Cardiac muscle cell (in vitro differentiated cells and primary cell): ENCODE results near the gene LY9. TPM values are rescaled to one million over a fixed set of nuclear protein-coding genes. Genes with fewer than 3 reads are reported as not detected.

Experiments
- DNase-seq, 2 donors: peaks; one replicate each; pipeline versions ENCODE4 v3.0.0 to v3.0.0-alpha.2; 2010 to 2017; ENCODE audit warnings: low read depth in 1 of 2, low spot score in 1 of 2
- H3K27ac ChIP-seq: fragments of 200-600 bp; sonication (generic); 2 replicates; pipeline ENCODE4 v1.5.1; 2016
- H3K27me3 ChIP-seq: fragments of 200-600 bp; sonication (generic); 2 replicates; pipeline ENCODE4 v1.6.0; 2016; ENCODE audit warnings: control low read depth
- H3K36me3 ChIP-seq: fragments of 200-600 bp; sonication (generic); 2 replicates; pipeline ENCODE4 v1.5.1; 2016; ENCODE audit warnings: control low read depth
- H3K4me1 ChIP-seq: fragments of 200-600 bp; sonication (generic); 2 replicates; pipeline ENCODE4 v1.8.1; 2017; ENCODE audit warnings: low read depth, mild to moderate bottlenecking, mixed run types
- H3K4me3 ChIP-seq: fragments of 200-600 bp; sonication (generic); 2 replicates; pipeline ENCODE4 v1.5.1; 2016; ENCODE audit warnings: mild to moderate bottlenecking
- H3K9me3 ChIP-seq: fragments of 200-600 bp; sonication (generic); 2 replicates; pipeline ENCODE4 v1.5.1; 2017; ENCODE audit warnings: low read depth, mild to moderate bottlenecking, control low read depth
- CTCF ChIP-seq: IDR thresholded peaks from 2 replicates; pipeline ENCODE4 v1.5.1; 2012; ENCODE audit warnings: low read depth, mild to moderate bottlenecking, low read length
- polyA plus RNA-seq: library from polyadenylated mRNA; unstranded; fragments of >200 nt; fragmentation: Nextera tagmentation; extraction: Ambion mirVana; gene quantifications from 2 replicates; pipeline ENCODE4 v1.2.1, GENCODE V29; 2016
- total RNA-seq: library from RNA; depleted of rRNA; stranded (reverse); fragments of >200 nt; gene quantifications from 2 replicates; pipeline ENCODE4 v1.2.3, GENCODE V29; 2016

LY9 gene
- total and polyA plus RNA-seq, 2 experiments from 2014 or later, result not detected

- no peak overlapping the region for H3K27ac ChIP-seq
- TF ChIP-seq CTCF, result no peak
These were observed 22.9 kb upstream of the LY9 start for GRCh38 chr1:160773093-160773492.

GRCh38 chr1:160774886-160775719, 20.9 kb upstream of the LY9 start:
- Histone ChIP-seq H3K36me3 (no peaks in the 10 kb centered on the region), H3K4me3 (no peak overlapping the region), H3K27ac (no peak overlapping the region), H3K9me3 (no peaks in the 10 kb centered on the region), H3K27me3 (peaks cover 4% of the 10 kb centered on the region), H3K4me1 (no peaks in the 10 kb centered on the region)
- DNase-seq, result no peak
- no peak for TF ChIP-seq CTCF

More at GRCh38 chr1:160773093-160773492, 22.9 kb upstream of the LY9 start:
- no peaks in the 10 kb centered on the region for H3K9me3 ChIP-seq
- no peak overlapping the region for H3K4me3 ChIP-seq
- no peak for DNase-seq
- H3K4me1 ChIP-seq, result no peaks in the 10 kb centered on the region
- H3K36me3 ChIP-seq, result no peaks in the 10 kb centered on the region
- peaks cover 4% of the 10 kb centered on the region for H3K27me3 ChIP-seq

- no peaks in the 10 kb centered on the region for H3K4me1 ChIP-seq
- H3K27ac ChIP-seq, result no peak overlapping the region
- no peaks in the 10 kb centered on the region for H3K9me3 ChIP-seq
- H3K4me3 ChIP-seq, result no peak overlapping the region
- peaks cover 4% of the 10 kb centered on the region for H3K27me3 ChIP-seq
- H3K36me3 ChIP-seq, result no peaks in the 10 kb centered on the region
- no peak for DNase-seq
- TF ChIP-seq CTCF, result no peak
These were observed 19.8 kb upstream of the LY9 start for GRCh38 chr1:160776178-160776577.

GRCh38 chr1:160777486-160778089, 18.4 kb upstream of the LY9 start:
- peak; percentile 42 to 55 for DNase-seq
- peak; percentile 56 for TF ChIP-seq CTCF
- Histone ChIP-seq H3K4me3 (no peak overlapping the region), H3K9me3 (no peaks in the 10 kb centered on the region), H3K4me1 (no peaks in the 10 kb centered on the region), H3K36me3 (no peaks in the 10 kb centered on the region), H3K27me3 (peaks cover 4% of the 10 kb centered on the region), H3K27ac (no peak overlapping the region)

GRCh38 chr1:160778976-160779375, 17.0 kb upstream of the LY9 start:
- TF ChIP-seq CTCF, result no peak
- no peak overlapping the region for H3K27ac ChIP-seq
- H3K36me3 ChIP-seq, result no peaks in the 10 kb centered on the region
- H3K4me3 ChIP-seq, result no peak overlapping the region
- H3K27me3 ChIP-seq, result peaks cover 4% of the 10 kb centered on the region
- no peak for DNase-seq
- H3K4me1 ChIP-seq, result no peaks in the 10 kb centered on the region
- no peaks in the 10 kb centered on the region for H3K9me3 ChIP-seq
